Activated CD4-positive, alpha-beta T cell treated with anti-CD3 and anti-CD28 coated beads, Interleukin-2, Interleukin-6, amounts not matched to agents 100 ng/mL and 50 ng/mL, durations not matched to agents 16 hours and 8 hours (primary cell): ENCODE data around the gene KRT6A.
"Not testable (repeated sequence)": the region's sequence is repeated elsewhere in the genome, so short reads cannot be mapped to it uniquely, and the experiment has no call there.

ENCODE experiments used
- DNase-seq: peaks from one replicate; pipeline ENCODE4 v3.0.0-alpha.2; 2020

Gene KRT6A

GRCh38 chr12:52524241-52524897, 31.3 kb upstream of the KRT6A start:
- no peak for DNase-seq

- DNase-seq: no peak
Observed at GRCh38 chr12:52523824-52524223, 30.8 kb upstream of the KRT6A start.

GRCh38 chr12:52522346-52523011, 29.4 kb upstream of the KRT6A start:
- no peak for DNase-seq

- no peak for DNase-seq
Observed at GRCh38 chr12:52521568-52522266, 28.7 kb upstream of the KRT6A start.

GRCh38 chr12:52521175-52521567, 28.1 kb upstream of the KRT6A start:
- no peak for DNase-seq

GRCh38 chr12:52519826-52520662, 27.0 kb upstream of the KRT6A start, which contains the start of gene KRT5:
Gene KRT5, minus strand, starts transcription at chr12:52520394. Its CDS starts 98 bp downstream, at chr12:52520296.
- DNase-seq: no peak

GRCh38 chr12:52519387-52519703, 26.3 kb upstream of the KRT6A start:
- DNase-seq: no peak

- no peak for DNase-seq
Observed at GRCh38 chr12:52518574-52519386, 25.7 kb upstream of the KRT6A start.

- DNase-seq: no peak
Observed at GRCh38 chr12:52517888-52518287, 24.8 kb upstream of the KRT6A start.

- DNase-seq: no peak
Observed at GRCh38 chr12:52517005-52517835, 24.2 kb upstream of the KRT6A start.

GRCh38 chr12:52515927-52516831, 23.1 kb upstream of the KRT6A start:
- no peak for DNase-seq

GRCh38 chr12:52515319-52515646, 22.2 kb upstream of the KRT6A start:
- DNase-seq: no peak

GRCh38 chr12:52514471-52515318, 21.6 kb upstream of the KRT6A start:
- DNase-seq: no peak

- no peak for DNase-seq
Observed at GRCh38 chr12:52513736-52514135, 20.7 kb upstream of the KRT6A start.

- DNase-seq: no peak
Observed at GRCh38 chr12:52508211-52508610, 15.2 kb upstream of the KRT6A start.

- peak; percentile 13 for DNase-seq
Observed at GRCh38 chr12:52506858-52507715, 14.0 kb upstream of the KRT6A start.

- DNase-seq: no peak
Observed at GRCh38 chr12:52502877-52503276, 9.8 kb upstream of the KRT6A start.

- no peak for DNase-seq
Observed at GRCh38 chr12:52501490-52501889, 8.4 kb upstream of the KRT6A start.

- DNase-seq: not testable (repeated sequence)
Observed at GRCh38 chr12:52500574-52500973, 7.5 kb upstream of the KRT6A start.
